ENCODE measurements around the gene RUSC1.
"Not testable (repeated sequence)": the region's sequence is repeated elsewhere in the genome, so short reads cannot be mapped to it uniquely, and the experiment has no call there.

RUSC1 gene

GRCh38 chr1:155320661-155321617 lies at the start of gene RUSC1:
RUSC1 (plus strand) TSS chr1:155320894; CDS start chr1:155321774, 880 bp downstream.
- DNase-seq (ENCODE audit: low spot score), result peak; percentile 92

DNA sequence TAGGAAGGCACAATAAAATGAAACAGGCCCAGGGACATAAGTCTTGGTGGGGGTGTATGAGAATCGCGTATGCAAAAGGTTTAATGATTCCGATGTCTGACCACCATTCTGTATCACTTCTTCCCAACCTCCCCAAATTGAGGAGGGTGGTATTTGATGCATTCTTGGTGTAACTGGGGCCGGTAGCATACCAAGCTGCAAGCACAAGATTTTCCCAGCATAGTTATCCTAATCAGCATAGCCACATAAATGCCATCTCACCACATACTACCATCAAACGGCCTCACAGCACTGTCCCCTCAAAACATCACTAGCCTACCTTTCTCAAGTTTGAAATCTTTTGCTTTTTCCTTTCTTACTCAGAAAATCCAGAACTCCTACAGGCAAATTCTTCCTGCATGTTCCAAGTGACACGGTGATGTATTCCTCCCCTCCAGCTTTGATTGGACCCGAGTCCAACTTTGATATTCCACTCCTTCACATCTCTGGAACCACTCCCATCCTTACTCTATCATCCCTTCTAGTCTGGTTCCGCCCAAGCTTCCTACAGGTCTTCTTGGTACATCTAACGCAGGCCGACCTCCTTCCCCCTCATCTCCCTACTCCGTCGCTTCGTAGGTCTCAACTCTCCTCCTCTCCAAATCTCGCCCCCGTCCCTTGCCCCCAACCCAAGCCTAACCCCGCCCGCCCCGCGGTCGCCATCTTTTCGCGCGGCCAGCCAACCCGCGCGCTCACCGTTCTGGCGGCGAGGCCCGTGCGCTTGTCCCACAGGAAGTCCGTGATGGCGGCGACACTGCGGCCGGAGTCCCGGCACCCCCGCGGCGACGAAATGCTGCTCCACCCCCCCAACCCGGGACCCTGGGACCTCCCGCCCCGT lies 48.0 kb upstream of the RUSC1 start:
- DNase-seq (ENCODE audit: low spot score), result no peak

DNA sequence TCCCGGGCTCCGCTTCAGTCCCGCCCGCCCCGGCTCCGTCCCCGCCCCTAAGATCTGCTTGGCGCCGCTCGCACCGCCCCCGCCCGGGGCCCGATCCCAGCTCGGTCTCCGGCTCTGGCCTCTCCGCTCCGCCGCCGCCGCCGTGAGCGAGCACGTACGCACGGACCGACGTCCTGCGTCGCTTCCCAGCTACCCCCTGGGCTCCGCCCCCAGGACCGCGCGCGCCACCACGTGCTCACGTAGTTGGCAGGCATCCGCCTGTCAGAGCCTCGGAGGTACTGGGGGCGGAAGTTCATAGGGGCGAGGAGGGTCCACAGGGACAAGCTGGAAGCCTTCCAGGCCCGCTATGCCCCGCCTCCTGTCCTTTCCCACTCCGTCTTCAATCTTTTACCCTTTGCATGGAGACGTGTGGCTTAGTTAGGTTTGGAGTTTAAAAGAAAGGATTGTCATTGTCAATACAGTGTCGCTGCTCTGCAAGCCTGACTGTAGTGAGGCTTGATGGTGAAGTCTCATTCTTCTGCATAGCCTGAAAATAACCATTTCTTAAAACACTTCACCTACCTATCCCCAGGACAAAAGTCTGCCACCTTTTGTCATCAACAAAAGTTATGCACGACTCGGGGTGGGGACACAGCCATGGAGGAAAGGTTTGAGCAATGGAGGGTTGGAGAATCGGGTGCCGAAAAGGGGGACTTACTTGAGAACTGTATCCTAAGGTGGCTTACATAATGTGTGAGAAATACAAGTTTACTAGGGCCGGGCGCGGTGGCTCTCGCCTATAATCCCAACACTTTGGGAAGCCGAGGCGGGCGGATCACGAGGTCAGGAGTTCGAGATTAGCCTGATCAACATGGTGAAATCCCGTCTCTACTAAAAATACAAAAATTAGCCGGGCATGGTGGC lies 47.1 kb upstream of the RUSC1 start, which contains the start of gene CLK2:
CLK2 (minus strand) TSS at position 162 of the 903 bp plus-strand sequence. CDS start 2,527 bp downstream, outside the sequence.
- DNase-seq (ENCODE audit: low spot score), result peak; percentile 95

- peak; percentile 99 for DNase-seq (ENCODE audit: low spot score)
Measured at GRCh38 chr1:155277070-155277901, 43.4 kb upstream of the RUSC1 start, which contains the start of gene HCN3. HCN3 (plus strand) TSS chr1:155277463; CDS start chr1:155277591, 128 bp downstream.

DNA sequence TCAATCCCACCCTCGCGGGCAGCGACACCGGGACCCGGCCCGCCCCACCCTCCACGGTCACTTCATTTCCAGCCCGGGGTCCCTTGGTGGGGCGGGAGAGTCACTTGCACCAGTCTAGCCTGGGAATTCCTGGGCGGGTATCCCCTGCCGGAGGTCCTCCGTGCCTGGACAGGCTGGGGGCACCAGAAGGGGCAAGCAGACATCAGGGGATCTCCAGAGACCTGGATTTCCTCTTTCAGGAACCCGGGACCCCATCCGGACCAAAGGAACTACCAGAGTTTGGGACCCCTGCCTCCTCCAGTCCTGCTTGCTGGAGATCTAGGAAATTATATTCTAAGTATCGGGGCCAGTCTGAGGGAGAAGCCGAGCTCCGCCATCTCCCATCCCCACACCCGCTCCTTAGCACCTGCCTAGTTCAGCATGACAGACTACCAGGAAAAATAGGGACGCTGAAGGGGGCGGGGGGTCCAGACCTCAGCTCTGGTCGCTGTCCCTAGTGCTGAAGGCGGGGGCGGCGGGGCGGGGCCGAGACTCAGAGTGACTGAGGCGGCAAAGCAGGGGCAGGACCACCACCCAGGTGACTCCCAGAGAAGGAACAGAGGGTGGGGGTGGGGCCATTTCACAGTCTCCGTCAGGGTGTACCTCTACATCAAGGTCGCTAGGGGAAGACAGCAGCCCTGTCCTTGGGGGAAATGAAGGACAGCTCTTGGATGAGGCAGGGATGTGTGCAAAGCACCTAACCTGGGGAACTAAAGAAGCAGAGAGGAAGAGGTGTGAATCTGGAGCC lies 42.6 kb upstream of the RUSC1 start:
- peak; percentile 89 for DNase-seq (ENCODE audit: low spot score)

GRCh38 chr1:155278689-155279160 lies 42.0 kb upstream of the RUSC1 start:
- no peak for DNase-seq (ENCODE audit: low spot score)

DNA sequence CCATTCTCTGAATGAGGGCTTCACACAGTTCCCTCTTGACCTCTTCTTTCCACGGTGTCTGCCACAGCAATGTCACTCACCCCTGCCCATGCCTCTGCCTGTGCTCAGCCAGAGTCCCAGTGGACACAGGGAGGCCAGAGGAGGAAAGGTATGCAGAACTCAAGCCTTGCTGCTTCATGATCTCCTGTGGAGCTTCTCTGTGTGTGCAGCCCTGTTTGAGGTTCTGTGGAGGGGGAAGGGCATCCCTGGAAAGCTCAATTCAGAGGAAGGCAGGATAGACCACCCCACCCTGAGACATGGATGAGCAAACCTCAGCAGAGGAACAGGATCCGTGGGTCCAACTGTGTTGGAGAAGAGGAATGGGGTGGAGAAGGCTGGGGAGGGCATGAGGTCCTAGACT lies 41.4 kb upstream of the RUSC1 start:
- peak; percentile 22 for DNase-seq (ENCODE audit: low spot score)

GRCh38 chr1:155282488-155283091 lies 38.1 kb upstream of the RUSC1 start:
- no peak for DNase-seq (ENCODE audit: low spot score)

DNA sequence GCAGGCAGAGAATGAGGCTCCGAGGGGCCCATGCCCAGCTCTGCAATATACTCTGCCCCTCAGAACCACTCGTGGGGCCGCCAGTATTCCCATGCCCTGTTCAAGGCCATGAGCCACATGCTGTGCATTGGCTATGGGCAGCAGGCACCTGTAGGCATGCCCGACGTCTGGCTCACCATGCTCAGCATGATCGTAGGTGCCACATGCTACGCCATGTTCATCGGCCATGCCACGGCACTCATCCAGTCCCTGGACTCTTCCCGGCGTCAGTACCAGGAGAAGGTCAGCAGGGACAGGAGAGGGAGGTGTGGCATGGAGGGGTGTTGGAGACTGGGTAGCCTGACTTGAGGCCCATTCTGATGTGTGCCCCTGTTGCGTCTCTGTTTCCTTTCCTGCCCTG lies 36.2 kb upstream of the RUSC1 start:
- DNase-seq (ENCODE audit: low spot score), result no peak

DNA sequence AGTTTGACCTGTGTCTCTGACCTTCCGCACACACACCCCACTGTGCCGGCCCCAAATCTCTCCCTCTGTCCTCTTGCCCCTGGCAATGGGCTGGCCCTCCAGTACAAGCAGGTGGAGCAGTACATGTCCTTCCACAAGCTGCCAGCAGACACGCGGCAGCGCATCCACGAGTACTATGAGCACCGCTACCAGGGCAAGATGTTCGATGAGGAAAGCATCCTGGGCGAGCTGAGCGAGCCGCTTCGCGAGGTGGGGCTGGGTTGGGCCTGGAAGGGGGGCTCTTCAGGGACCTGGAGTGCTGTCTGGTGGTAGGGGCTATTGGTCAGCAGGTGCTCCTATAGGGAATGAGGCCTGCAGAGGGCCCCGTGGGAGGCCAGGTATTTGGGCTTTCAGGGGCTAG lies 35.6 kb upstream of the RUSC1 start:
- no peak for DNase-seq (ENCODE audit: low spot score)

GRCh38 chr1:155285631-155286044 lies 35.1 kb upstream of the RUSC1 start:
- DNase-seq (ENCODE audit: low spot score), result no peak

GRCh38 chr1:155286544-155286943 lies 34.1 kb upstream of the RUSC1 start:
- DNase-seq (ENCODE audit: low spot score), result no peak

- DNase-seq (ENCODE audit: low spot score), result no peak
Measured at GRCh38 chr1:155287987-155288543, 32.6 kb upstream of the RUSC1 start.

- not testable (repeated sequence) for DNase-seq (ENCODE audit: low spot score)
Measured at GRCh38 chr1:155291006-155291405, 29.7 kb upstream of the RUSC1 start.

GRCh38 chr1:155293086-155293749 lies 27.5 kb upstream of the RUSC1 start:
- no peak for DNase-seq (ENCODE audit: low spot score)

DNA sequence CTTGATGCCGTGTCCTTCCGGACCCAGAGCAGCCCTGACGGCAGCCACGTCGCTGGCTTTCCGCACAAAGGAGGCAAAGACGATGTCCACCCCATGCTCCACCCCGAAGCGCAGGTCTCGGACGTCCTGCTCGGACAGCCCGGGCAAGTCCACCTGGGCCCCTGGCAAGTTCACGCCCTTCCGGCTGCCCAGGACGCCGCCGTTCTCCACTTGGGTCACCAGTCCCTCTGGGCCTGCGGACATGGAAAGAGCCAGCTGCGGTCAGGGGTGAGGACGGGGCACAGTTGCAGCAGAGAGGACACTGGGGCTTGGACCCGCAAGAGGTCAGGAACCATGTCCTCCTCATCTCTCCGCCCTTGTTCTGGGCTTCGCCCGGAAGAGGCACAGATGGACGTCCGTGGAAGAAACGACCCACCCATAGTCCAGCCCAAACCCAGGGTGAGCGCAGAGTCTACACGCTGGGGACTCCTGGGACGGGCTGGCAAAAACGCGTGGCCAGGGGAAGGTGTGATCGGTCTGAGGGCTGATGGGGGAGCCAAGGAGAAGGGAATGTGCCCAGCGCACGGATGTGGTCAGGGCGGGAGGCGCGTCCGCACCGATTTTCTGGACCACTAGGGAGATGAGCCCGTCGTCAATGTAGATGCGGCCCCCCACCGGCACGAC lies 26.0 kb upstream of the RUSC1 start:
- DNase-seq (ENCODE audit: low spot score), result no peak

- no peak for DNase-seq (ENCODE audit: low spot score)
Measured at GRCh38 chr1:155295183-155295941, 25.3 kb upstream of the RUSC1 start.

All from cerebellar cortex (tissue), 1 donor.